ENCODE results near the gene WWC2. TPM values are rescaled to one million over a fixed set of nuclear protein-coding genes. Genes with fewer than 3 reads are reported as not detected.

The WWC2 gene
- total and polyA plus RNA-seq, 2 donors (not counting 3 experiments of a cell fraction or from before 2014, with no cell fraction given), result 12.9 to 52.2 TPM

DNA sequence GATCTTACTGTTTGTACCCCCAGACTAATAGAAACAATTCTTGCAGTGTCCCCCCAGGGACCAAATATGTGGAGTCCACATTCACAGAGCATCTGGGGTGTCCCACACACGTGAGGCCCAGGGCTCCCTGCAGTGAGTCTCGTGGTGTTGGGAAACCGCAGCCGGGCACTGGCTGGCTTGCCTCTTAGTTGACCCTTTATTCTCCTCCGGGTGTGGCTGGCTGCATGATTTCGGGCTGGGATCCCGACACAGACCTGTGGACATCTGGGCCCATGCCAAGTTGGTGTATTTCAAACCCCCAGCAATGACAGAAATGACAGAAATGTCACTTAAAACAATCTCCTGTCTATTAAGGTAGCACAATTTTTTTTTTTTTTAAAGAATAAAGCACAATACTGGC is 238.8 kb downstream of the WWC2 start:
- no peaks in the 10 kb centered on the region for H3K9me1 ChIP-seq (replicated peaks; ENCODE audit: control insufficient read depth, extremely low read depth, insufficient read depth, low read length)
- H3K27me3 ChIP-seq (ENCODE audit: control insufficient read depth in 2 of 2, insufficient read depth in 2 of 2, low read length in 2 of 2), result no peaks in the 10 kb centered on the region
- no peak overlapping the region for H2AFZ ChIP-seq (ENCODE audit: low read depth, low read length)
- TF ChIP-seq, protein P1, sequence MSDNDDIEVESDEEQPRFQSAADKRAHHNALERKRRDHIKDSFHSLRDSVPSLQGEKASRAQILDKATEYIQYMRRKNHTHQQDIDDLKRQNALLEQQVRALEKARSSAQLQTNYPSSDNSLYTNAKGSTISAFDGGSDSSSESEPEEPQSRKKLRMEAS (IDR thresholded peaks at IDR 0.05; ENCODE audit: insufficient read depth, insufficient read length), result no peak
- no peak for TF ChIP-seq FOS (IDR thresholded peaks at IDR 0.05; ENCODE audit: borderline replicate concordance, insufficient read depth, low read length)
- TF ChIP-seq MYC (IDR thresholded peaks at IDR 0.05; ENCODE audit: low read depth, low read length), result no peak
- no peak for TF ChIP-seq POLR2AphosphoS5 (IDR thresholded peaks at IDR 0.05; ENCODE audit: insufficient read depth, low read depth, low read length)
- TF ChIP-seq GATA2 (IDR thresholded peaks at IDR 0.05; ENCODE audit: insufficient read depth, insufficient read length, low read depth, low read length), result no peak
- no peak for TF ChIP-seq JUN (IDR thresholded peaks at IDR 0.05; ENCODE audit: borderline replicate concordance, insufficient read depth, insufficient read length, low read depth)
- TF ChIP-seq, protein P2, sequence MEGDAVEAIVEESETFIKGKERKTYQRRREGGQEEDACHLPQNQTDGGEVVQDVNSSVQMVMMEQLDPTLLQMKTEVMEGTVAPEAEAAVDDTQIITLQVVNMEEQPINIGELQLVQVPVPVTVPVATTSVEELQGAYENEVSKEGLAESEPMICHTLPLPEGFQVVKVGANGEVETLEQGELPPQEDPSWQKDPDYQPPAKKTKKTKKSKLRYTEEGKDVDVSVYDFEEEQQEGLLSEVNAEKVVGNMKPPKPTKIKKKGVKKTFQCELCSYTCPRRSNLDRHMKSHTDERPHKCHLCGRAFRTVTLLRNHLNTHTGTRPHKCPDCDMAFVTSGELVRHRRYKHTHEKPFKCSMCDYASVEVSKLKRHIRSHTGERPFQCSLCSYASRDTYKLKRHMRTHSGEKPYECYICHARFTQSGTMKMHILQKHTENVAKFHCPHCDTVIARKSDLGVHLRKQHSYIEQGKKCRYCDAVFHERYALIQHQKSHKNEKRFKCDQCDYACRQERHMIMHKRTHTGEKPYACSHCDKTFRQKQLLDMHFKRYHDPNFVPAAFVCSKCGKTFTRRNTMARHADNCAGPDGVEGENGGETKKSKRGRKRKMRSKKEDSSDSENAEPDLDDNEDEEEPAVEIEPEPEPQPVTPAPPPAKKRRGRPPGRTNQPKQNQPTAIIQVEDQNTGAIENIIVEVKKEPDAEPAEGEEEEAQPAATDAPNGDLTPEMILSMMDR (IDR thresholded peaks at IDR 0.05; ENCODE audit: extremely low read depth in 1 of 2, insufficient read depth in 1 of 2, low read depth in 1 of 2, low read length in 2 of 2), result no peak
- TF ChIP-seq POLR2A (IDR thresholded peaks at IDR 0.05; ENCODE audit: low read depth, low read length), result no peak
- no peak for TF ChIP-seq EZH2 (IDR thresholded peaks at IDR 0.05; ENCODE audit: borderline replicate concordance, low read depth, low read length, severe bottlenecking)
- H4K20me1 ChIP-seq (replicated peaks; ENCODE audit: control insufficient read depth, extremely low read depth, insufficient read depth, low read length), result no peaks in the 10 kb centered on the region
- H3K9ac ChIP-seq (replicated peaks; ENCODE audit: extremely low read depth, insufficient read depth, low read length), result no peak overlapping the region
- ChIA-PET CTCF (interaction anchor here (1.4 kb wide), 1 partner anchor 17 kb away, joined by 3 read pairs; no protein-coding TSS in a partner anchor), POLR2A (no interaction called here)
- H3K4me3 ChIP-seq (replicated peaks in 1 of 3; ENCODE audit: insufficient read depth in 1 of 3, low read depth in 1 of 3, low read length in 3 of 3), result no peak overlapping the region
- no peak overlapping the region for H3K27ac ChIP-seq (ENCODE audit: insufficient read depth, low read depth, low read length)
- H3K79me2 ChIP-seq (ENCODE audit: control insufficient read depth, insufficient read depth, low read length), result no peaks in the 10 kb centered on the region
- FAIRE-seq (no peak), DNase-seq (ENCODE audit: low read depth, low spot score) (no peak)
- H3K9me3 ChIP-seq (replicated peaks; ENCODE audit: control insufficient read depth, insufficient read depth, low read length), result no peaks in the 10 kb centered on the region
- H3K4me1 ChIP-seq (ENCODE audit: control insufficient read depth, extremely low read depth, insufficient read depth, low read length), result peaks cover 27% of the 10 kb centered on the region
- no peak overlapping the region for H3K4me2 ChIP-seq (ENCODE audit: insufficient read depth, low read length)
- no peaks in the 10 kb centered on the region for H3K36me3 ChIP-seq (ENCODE audit: control insufficient read depth in 2 of 2, extremely low read depth in 1 of 2, insufficient read depth in 2 of 2, low read length in 2 of 2)
- BruUV-seq (replicated peaks), result no TSS peak
- dilution Hi-C loops (cut with MboI; ENCODE audit: extremely low pct_ligation_motif_present, low sequenced_read_pairs), result no loop called here
- intact Hi-C loops (cut with micrococcal nuclease), result loop anchor here (5.0 kb wide), 1 partner anchor 59 kb away; no protein-coding TSS in a partner anchor

Measured in endothelial cell of umbilical vein (primary cell).